DMS79 treated with DMSO at 0.1 percent for 48 hours (cell line): ENCODE data around the gene PRDM2.

Experiments used
- DNase-seq: peaks from one replicate; lab custom pipeline; 2025; lab: John Stamatoyannopoulos, UW

PRDM2 gene

DNA sequence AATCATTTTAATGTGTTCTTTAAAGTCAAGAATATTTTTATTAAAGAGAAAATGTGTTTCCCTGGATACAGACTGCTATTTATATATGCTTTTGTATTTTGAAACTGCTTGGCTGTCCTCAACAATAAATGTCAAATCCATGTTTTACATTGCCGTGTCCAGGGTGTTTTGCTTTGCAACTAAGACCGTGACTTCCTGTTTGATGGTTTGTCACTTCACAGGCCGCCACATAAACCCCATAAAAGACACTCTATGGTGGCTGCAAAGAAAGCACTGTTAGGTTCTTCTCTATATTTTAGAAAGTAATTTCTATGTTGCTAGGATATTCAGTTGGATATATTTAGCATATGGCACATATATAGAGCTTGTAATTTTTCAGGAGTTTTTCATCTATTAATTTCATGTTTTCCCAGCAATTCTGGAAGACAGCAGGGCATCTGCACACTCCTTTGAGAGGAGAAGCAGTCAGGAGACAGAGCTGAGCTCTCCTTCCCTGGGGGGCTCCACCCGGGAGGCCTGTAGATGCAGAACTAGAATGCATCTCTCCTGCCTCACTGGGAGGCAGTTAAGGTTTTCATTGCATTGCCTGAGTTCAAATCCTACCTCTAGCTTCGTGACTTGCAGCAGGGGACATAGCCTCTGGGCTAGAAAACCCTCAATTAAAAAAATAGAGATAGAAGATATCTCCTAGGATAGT lies 33.1 kb downstream of the PRDM2 start:
- DNase-seq, result no peak

GRCh38 chr1:13733711-13734110 lies 33.7 kb downstream of the PRDM2 start:
- no peak for DNase-seq

DNA sequence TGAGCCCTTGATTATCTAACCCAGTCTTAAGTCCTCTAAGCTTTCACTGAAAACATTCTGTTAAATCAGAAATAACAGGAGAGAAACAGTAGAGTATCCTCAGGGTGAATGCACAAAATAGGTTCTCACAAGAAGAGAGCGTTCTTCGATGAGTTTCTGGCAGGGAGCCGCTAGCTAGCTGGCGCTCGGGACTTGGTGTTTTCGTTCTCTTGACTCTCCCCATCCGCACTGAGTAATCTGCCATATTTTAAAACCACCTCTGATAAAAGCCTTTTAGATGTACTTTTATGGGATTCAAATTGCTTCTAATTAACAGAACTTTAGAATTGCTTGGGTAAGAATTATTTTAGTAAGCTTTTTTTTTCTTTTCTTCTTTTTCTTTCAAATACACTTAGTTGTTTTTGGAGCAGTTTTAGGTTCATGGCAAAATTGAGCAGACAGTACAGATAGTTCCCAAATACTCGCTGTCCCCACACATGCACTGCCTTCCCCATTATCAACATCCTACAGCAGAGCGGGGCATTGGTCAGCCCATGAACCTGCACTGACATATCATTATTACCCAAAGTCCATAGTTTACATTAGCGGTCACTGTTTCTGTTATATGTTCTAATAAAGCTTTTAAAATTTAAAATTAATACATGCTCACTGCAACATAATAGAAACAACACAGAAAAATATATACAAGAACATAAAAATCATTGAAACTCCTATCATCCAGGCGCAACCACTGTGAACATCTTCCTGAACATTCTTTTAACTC lies 35.4 kb downstream of the PRDM2 start:
- DNase-seq, result no peak

DNA sequence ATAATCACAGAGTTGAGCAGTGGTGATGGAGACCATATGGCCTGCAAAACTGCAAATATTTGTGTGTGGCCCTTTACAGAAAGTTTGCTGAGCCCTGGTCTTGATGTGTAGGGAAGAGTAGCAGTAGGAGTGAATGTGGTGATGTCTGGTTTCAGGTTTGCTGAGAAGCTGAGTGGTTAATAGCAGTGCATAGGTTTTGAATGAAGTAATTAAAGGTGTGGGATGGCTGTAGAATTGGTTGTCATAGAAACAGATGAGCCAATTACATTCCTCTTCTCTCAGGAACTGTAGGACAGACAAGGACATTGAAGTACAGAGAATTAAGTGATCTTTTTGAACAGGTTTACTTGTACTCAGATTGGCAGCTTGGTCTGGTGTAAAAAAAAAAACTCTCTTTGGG lies 37.4 kb downstream of the PRDM2 start:
- DNase-seq, result peak; percentile 36

GRCh38 chr1:13746342-13746741 lies 46.4 kb downstream of the PRDM2 start:
- DNase-seq, result no peak

GRCh38 chr1:13748610-13749505 lies 48.9 kb downstream of the PRDM2 start:
- peak; percentile 92 for DNase-seq

- peak; percentile 43 for DNase-seq
These were observed 49.8 kb downstream of the PRDM2 start for GRCh38 chr1:13749543-13750341.

GRCh38 chr1:13751458-13751871 lies 51.5 kb downstream of the PRDM2 start:
- no peak for DNase-seq

DNA sequence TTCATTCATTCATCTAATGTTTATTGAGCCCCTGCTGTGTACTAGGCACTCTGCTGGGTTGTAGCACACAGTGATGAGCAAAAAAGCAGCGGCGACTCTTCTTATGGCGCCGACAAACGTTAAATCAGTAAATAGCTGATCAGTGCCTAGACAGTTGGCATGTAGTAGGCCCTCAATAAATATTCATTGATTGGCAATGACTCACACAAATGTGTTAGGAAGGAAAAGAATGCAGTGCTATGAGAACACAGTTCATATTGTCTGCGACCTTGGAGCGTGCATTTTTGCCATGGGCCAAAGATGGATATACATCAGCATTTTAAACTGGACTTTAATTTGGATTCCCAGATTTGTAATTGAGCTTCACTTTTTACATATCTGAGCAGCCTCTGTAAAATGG lies 52.0 kb downstream of the PRDM2 start:
- DNase-seq, result no peak

DNA sequence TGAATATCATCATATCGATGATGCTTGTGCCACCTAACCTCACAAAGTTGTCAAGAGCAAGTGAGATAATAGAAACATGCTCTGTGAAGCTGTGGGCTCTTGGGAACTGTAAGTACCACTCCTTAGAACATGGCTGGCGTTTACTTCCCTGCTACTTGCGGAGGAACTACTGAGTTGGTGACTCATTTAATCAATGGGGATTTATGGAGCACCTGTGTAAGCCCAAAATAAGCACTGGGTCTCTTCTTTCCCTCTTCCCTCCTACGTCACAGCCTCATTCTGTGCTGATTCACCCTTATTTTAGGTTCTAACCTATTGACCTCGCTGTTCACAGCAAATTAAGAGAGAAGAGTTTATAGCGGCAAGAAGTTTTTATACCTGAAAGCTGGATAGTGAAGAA lies 52.9 kb downstream of the PRDM2 start:
- DNase-seq, result no peak

GRCh38 chr1:13753636-13754402 lies 53.8 kb downstream of the PRDM2 start:
- no peak for DNase-seq

GRCh38 chr1:13754510-13755103 lies 54.6 kb downstream of the PRDM2 start:
- no peak for DNase-seq

GRCh38 chr1:13756557-13757315 lies 56.7 kb downstream of the PRDM2 start:
- DNase-seq, result peak; percentile 13

GRCh38 chr1:13757693-13758092 lies 57.7 kb downstream of the PRDM2 start:
- no peak for DNase-seq

DNA sequence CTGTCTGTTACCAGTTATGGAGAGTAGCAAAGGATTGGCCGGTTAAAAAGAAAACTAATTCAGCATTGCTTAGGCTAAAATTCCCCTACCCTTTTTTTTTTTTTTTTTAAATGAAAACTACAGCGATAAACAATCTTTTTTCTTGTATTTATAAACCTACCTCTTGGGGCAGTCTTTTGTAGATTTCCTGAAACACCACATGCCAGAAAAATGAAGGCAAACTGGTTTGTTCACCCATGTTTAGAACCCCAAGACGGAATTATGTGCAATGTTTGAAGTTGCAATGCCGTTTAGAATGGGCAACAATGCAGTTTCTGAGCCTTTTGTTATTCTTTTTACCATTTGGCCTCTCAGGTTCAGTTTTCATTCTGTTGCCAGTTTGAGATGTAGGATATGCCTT lies 59.1 kb downstream of the PRDM2 start:
- no peak for DNase-seq

DNA sequence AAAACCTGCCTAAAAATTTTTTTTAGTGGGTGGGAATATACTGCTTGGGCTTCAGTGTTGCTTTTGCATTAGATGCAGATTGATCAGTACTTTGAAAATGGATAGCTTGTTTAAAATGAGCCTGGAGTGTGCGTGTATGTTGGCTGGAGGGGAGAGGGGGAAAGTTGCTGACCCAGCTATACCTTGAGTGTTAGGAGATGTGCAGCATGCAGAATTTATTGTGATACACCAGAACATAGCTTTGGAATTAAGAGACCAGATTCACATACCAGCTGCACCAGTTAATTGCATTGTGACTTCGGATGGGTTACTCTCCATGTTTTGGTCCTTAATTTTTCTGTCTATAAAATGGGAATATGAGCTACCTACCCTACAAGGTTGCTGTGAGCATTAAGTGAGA lies 60.4 kb downstream of the PRDM2 start:
- DNase-seq, result no peak

DNA sequence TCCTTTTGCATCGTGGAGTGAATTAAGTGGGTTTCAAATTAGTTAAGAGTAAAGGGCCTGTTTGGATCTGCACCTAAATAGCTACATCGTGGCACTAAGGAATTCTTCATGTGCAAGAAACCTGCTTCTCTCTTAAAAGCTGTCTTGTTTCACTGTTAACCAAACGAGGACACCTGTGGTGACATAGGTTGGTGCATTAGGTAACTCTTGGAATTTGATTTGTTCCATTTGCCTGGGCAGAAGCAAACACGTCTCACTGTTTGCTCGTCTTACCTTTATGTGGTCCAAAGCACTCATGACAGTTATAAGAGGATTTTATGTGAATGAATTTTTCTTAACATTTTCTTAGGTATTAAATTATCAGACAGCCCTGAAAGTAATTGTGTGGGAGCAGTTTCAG lies 60.9 kb downstream of the PRDM2 start:
- no peak for DNase-seq

DNA sequence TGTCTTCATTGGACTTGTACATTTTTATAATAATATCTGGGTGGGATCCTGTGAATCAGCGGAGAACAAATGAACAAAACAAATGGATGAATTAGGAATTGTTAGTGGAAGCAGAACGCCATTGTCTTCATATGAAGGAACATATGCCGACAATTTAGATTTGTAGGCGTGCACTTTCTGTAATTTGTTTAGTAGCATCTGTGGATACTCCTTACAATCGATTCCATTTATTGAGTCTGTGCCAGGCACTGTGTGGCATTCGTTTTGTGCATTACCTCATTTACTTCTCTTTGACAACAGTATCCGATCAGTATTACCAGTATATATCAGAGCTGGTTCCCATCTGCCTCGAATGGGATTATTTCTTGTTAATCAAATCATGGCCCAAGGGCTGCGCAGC lies 61.9 kb downstream of the PRDM2 start:
- DNase-seq, result no peak

DNA sequence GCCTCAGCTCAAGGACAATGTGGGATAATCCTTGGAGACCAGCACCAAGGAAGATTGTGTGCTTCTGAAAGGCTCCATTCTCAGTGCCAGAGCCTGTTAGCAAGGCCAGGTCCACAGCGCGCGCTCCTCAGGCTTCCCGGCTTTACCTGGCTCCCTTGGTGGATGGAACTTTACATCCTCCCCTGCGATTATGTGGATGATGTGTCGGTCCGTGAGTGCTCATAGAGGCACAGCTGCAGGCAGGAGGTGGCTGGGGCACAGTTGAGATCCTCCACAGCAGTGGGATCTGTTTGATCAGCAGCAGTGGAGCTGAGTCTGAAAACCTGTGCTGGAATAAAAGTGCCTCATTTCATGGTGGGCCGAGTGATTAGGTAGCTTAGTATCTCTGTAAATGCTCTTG lies 62.7 kb downstream of the PRDM2 start:
- DNase-seq, result no peak

- no peak for DNase-seq
These were observed 63.2 kb downstream of the PRDM2 start for GRCh38 chr1:13763222-13763621.
